ENCODE results near the gene TAF1B.

DNA sequence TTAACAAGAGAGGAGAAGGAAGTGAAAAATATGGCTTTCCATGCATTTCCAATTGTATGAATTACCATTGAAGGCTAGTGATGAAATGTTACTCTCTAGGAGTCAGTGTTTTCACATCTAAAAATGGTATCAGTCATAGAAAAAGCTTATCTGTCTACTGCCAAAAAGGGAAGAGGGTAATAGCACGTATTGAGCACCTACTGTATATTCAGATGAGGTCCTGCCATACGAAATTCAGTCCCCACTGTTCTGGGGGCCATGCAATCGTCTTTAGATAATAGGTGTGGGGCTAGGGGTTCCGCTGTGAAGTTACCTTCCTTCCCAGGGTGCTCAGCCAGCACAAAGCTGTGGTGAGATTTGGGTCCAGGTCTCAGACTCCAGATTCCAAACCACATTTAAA, 94.0 kb downstream of the TAF1B start:
- TF ChIP-seq, protein P1, sequence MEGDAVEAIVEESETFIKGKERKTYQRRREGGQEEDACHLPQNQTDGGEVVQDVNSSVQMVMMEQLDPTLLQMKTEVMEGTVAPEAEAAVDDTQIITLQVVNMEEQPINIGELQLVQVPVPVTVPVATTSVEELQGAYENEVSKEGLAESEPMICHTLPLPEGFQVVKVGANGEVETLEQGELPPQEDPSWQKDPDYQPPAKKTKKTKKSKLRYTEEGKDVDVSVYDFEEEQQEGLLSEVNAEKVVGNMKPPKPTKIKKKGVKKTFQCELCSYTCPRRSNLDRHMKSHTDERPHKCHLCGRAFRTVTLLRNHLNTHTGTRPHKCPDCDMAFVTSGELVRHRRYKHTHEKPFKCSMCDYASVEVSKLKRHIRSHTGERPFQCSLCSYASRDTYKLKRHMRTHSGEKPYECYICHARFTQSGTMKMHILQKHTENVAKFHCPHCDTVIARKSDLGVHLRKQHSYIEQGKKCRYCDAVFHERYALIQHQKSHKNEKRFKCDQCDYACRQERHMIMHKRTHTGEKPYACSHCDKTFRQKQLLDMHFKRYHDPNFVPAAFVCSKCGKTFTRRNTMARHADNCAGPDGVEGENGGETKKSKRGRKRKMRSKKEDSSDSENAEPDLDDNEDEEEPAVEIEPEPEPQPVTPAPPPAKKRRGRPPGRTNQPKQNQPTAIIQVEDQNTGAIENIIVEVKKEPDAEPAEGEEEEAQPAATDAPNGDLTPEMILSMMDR (IDR thresholded peaks at IDR 0.05; ENCODE audit: low read length) = no peak
- no peak for TF ChIP-seq EZH2 (IDR thresholded peaks at IDR 0.05; ENCODE audit: borderline replicate concordance, low read length)

Measured in OCI-LY1 (cell line).